ENCODE results near the gene HINT2.

HINT2 gene

GRCh38 chr9:35774907-35775635, 39.8 kb downstream of the HINT2 start:
- peak; percentile 47 for DNase-seq (ENCODE audit: low spot score)

DNA sequence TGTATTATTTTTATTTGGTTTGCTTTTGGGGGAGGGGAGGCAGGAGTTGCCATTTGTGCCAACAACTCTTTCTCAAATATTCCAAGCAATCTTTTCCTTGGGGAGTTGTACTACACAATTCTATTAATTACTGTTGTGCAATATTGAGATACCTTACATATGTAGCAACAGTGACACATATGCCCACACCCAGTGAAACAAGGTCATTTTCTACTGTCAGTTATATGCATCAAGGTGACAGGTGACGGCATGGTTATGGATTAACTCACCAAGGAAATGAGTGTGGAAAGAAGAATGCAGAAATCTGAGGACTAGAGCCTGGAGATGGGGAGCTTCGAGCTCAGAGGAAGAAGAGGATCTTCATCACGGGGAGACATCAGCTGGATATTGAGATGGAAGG, 42.9 kb downstream of the HINT2 start:
- no peak for DNase-seq (ENCODE audit: low spot score)

DNA sequence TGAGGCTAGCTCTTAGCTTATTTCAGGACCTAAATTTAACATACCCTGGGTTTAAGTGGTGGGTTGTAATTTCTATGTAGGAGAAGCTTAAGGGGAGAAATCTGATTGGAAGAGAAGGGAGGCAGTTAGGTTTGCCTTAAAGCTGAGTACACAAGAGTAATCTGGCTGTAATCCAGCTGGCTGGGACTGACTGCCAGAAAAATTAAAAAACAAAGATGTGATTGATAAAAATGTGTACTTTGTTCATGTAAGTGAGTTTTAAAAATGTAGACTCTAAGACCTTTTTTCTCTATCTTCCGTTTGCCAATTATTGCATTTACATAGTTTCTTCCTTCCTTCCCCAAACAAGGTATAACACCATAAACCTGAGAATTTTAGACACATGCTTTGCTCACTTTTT, 43.3 kb downstream of the HINT2 start:
- no peak for DNase-seq (ENCODE audit: low spot score)

DNA sequence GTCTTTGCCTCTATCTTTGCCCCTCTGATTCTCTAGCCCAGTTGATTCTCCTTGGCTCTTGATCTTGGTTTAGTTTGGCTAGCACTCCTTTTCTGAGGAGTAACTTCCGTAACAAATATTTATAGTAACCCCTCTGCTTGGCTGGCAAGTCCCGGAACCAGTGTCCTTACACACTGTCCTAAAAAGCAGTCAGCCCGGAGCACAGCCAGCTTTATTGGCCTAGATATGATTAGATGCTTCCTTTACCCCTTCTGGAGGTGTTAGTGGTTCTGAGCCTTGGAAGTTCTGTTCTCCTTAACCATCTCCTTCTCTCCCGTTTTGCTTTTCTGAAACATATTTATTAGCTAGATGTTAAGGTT, 43.8 kb downstream of the HINT2 start:
- no peak for DNase-seq (ENCODE audit: low spot score)

DNA sequence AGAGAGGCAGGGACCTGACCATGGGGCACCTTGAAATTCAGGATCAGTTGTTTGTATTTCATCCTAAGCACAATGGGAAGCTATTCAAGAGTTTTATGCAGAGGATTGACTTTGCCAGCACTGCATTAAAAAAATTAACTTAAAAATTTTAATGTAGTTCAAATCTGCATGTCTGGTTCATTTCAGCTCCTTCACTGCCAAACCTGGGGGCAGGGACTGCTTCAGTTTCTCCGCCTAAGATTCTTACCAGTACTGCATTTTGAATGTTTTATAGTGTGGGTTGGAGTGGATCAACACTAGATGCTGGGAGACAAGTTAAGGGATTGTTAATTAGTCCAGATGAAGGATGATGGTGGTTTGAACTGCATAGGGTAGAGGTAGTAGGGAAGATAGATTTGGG, 45.1 kb downstream of the HINT2 start:
- DNase-seq (ENCODE audit: low spot score), result no peak

DNA sequence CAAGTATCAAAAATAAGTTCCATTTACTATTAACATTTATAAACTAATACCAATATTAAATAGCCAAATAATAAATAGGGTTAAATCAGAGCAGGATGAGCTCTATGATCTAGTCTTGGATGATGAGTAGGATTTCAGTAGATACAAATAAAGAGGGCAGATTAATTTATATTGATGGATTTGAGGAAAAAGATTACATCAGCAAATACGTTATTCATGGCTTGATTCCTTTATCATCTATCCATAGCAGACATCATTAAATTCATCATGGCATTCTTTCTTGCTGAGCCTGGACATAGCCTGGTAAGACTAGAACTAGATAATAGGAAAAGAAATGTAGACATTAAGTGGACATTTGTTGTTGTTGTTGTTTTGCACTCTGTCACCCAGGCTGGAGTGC, 47.4 kb downstream of the HINT2 start:
- DNase-seq (ENCODE audit: low spot score), result no peak

DNA sequence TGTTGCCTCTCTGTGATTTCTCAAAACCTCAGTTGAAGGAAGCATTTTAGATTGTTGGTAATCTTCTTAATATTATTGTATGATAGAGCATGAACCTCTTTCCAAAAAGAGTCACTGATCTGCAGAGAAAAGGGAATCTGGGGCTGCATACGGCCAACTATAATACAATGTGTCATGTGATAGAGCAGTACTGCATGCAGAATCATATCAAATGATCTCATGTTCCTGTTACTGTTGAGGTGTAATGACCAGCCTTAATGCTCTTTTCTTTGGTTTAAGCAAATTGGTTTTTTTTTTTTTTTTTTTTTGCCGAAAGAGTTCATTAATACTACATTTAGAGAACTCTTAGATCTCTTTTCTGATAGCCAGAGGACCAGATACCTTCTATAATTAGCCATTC, 47.8 kb downstream of the HINT2 start:
- no peak for DNase-seq (ENCODE audit: low spot score)

DNA sequence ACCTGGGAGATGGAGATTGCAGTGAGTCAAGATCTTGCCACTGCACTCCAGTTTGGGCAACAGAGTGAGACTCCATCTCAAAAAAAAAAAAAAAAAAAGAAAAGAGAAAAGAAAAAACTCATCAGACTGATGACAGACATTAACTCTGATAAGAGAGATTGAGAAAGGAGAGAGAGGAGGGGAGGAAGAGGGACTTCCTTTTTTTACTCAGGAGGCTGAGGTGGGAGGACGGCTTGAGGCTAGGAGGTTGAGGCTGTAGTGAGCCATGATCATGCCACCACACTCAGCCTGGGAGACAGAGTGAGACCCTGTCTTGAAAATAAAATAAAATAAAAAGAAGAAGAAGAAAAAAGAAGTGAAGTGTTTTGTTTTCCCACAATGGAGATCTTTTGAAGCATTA, 51.0 kb downstream of the HINT2 start:
- DNase-seq (ENCODE audit: low spot score), result no peak

DNA sequence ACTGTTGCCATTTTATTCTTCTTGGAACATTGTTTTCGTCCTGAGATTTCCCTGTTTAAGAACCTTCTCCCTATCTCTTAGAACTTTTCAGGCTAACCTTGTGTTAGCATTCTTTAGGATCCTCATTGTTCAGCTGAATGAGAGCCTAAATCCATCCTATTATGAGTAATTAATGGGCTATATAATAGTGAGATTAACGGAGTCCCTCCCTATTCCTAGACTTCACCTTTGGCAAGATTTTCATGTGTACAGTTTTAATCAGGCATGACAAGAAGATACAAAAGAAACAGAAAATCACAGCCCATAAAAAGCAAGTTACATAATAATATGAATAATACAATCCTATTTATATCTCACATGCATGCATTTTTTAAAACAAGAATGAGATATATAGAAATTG, 51.7 kb downstream of the HINT2 start:
- DNase-seq (ENCODE audit: low spot score), result no peak

Measured in globus pallidus (tissue), 1 donor.